ENCODE results near the gene MYOM1.

MYOM1 gene

GRCh38 chr18:3219631-3220335 lies at the start of gene MYOM1:
MYOM1 (minus strand) TSS chr18:3219968; CDS start chr18:3215223, 4,745 bp downstream.
- DNase-seq (ENCODE audit: low read depth in 2 of 2): no peak

DNA sequence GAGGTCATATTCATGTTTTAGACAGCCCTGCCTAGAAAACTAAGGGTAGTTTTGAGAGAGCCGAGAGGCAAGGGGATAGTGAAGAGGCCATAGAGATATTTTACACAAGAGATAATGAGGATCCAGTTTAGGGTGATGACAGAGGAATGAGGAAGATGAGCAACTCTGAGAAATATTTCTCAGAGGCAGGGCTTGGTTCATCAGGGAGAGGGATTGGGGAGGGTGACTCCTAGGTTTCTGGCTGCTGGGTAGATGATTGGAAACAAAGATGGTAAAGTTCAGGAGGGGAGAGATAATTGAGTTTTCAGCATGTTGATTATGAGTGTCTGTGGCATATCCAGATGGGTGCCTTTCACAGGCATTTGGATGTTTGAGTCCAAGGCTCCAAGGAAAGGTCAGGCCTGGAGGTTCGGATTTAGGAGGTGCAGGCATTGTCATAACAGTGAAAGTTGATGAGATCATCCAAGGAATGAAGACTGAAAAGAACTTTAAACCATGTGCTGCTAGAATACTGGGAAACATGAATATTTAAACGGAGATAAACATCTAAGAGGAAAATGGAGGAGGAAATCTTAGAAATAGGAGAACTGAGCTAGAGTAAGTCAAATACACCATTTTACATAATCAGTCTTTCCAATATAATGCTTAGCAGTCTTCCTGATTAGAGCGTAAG lies 49.6 kb upstream of the MYOM1 start:
- no peak for DNase-seq (ENCODE audit: low read depth in 2 of 2)

- no peak for DNase-seq (ENCODE audit: low read depth in 2 of 2)
Observed at GRCh38 chr18:3268306-3268705, 48.5 kb upstream of the MYOM1 start.

- no peak for DNase-seq (ENCODE audit: low read depth in 2 of 2)
Observed at GRCh38 chr18:3266062-3266608, 46.4 kb upstream of the MYOM1 start.

- no peak for DNase-seq (ENCODE audit: low read depth in 2 of 2)
Observed at GRCh38 chr18:3265564-3266033, 45.8 kb upstream of the MYOM1 start.

- DNase-seq (ENCODE audit: low read depth in 2 of 2): no peak
Observed at GRCh38 chr18:3264362-3264761, 44.6 kb upstream of the MYOM1 start.

GRCh38 chr18:3263132-3263700 lies 43.4 kb upstream of the MYOM1 start:
- DNase-seq (ENCODE audit: low read depth in 2 of 2): no peak

GRCh38 chr18:3262234-3263131 lies 42.7 kb upstream of the MYOM1 start:
- DNase-seq (ENCODE audit: low read depth in 2 of 2): no peak

DNA sequence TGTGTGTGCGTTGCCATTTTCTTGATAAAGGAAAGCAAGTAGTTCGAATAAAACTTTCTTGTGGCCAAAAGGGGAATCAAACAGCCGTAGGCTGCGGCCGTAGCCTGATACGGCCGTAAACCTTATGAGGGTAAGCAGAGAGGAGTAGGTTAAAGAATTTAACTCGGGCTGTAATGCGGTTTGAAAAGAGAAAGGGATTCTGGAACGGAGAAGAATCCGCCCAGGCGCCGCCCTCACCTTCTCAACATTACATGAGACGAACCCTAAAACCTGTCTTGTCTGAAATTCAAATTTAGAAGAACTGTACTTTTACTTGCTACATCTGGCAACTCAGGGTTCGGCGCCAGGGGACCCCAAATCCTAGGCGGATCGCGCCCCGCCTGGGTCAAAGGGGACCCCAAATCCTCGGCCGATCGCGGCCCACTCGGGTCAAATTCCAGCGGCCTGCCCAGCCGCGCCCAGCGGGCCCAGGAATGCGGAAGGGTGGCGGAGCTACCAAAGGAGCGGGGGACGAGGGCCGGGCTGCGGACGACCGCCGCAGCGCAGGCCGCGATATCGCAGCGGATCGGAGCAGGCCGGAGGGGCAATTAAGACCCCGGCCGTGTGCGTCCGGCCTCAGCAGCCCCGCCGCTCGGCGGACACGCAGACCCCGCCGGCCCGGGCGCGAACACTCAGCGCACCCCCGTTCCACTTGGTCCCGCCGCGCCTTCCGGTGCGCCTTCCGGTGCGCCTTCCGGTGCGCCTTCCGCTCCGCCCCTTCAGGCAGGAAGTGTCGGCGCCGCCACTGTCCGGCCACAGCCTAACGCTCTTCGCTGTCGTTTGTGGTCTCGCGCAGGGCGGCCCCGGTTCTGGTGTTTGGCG lies 41.8 kb upstream of the MYOM1 start, which contains the start of gene MYL12B:
Gene MYL12B, plus strand, starts transcription at position 761 of the 861 bp plus-strand sequence. CDS start 10,766 bp downstream, outside the sequence.
- DNase-seq (ENCODE audit: low read depth in 2 of 2): peak; percentile 55 to 67

DNA sequence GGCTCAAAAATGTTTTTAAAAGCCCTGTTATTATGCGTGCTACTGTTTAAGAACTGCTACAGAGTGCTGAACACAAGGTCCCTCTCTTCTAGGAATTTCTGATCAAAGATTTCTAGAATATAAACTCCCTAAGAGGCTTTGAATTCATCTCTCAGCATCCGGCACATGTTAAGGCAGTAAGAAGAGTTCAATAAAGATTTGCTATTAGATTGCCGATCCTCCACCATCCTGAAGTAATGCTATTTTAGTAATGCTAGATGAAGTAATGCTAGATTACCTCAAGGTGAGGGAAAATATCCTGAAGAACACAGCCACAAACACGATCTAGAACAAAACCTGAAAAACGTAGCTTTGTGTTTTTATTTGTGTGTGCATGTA lies 41.2 kb upstream of the MYOM1 start:
- no peak for DNase-seq (ENCODE audit: low read depth in 2 of 2)

DNA sequence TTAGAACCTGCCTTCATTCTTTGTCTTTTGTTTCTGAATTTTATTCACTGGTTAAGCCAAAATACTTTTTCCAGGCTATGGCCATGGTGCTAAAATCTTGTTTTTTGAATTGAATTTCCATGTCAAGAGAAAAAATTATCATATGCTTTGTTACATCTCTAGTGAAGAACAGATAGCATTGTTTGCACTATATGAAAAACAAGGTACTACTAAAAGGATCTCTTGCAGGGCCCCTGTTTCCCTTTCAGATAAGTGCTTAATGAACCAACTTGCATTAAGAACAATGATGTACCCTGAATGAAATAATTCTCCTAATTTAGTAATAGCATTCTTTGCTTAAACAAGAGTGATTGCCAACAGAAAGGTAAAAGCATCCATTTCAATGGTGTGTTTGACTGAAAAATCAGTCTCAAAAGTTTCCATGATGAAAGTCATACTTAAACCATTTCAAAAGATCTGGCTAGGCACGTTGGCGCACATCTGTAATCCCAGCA lies 37.9 kb upstream of the MYOM1 start:
- DNase-seq (ENCODE audit: low read depth in 2 of 2): no peak

GRCh38 chr18:3256693-3257626 lies 37.2 kb upstream of the MYOM1 start:
- DNase-seq (ENCODE audit: low read depth in 2 of 2): no peak

DNA sequence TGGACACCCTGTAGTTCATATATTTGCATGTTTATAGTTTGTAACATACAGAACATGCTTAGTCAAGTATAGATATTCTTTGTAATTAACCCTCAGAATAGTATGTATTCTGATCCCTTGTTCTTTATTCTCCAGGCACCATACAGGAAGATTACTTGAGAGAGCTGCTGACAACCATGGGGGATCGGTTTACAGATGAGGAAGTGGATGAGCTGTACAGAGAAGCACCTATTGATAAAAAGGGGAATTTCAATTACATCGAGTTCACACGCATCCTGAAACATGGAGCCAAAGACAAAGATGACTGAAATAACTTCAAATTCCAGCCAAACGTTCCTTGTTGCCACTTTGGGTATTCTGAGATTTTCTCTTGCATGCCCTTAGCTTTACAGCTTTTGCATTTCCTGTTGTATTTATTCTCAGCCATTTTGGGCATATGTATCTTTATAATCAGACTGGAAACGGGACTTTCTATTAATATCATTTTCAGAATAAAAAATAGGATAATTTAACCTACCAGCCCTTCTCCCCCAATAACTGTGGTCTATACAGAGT lies 35.9 kb upstream of the MYOM1 start:
- no peak for DNase-seq (ENCODE audit: low read depth in 2 of 2)

DNA sequence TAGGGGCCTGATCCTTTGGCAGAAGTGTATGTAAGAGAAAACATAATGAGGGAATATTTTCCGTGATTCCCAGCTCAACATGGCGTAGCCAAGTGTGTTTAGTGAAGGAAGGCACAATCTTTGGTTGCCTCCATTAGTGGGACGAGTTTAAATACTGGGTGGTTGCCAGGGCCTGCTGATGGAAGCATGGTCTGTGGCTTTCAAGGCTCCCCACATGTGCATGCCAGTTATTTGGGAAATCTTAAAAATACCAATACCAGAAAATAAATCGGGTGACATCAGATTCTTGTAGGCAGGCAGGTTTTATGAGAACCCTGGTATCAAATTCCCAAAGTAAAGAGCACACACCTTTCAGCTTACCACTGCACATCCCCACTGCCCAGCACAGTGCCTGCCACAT lies 35.0 kb upstream of the MYOM1 start:
- DNase-seq (ENCODE audit: low read depth in 2 of 2): no peak

DNA sequence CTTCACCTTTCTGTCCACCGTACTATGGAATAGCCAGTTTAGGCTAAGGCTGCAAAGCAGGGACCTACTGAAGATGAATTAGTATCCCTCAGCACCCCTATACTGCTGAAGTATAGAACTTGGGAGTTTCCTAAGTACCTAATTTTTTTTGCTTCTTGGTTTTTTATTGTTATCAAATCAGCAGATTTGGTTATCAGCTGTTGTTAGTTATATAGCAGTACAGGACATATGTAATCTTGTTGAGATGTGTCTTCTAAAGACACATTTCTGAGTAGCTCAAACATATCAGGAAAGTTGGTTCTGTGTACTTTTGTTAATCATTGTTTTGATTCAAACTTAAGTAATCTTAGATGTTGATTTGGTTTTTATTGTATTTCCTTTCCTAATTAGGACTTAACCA lies 33.1 kb upstream of the MYOM1 start:
- no peak for DNase-seq (ENCODE audit: low read depth in 2 of 2)

GRCh38 chr18:3251963-3252277 lies 32.2 kb upstream of the MYOM1 start:
- DNase-seq (ENCODE audit: low read depth in 2 of 2): no peak

DNA sequence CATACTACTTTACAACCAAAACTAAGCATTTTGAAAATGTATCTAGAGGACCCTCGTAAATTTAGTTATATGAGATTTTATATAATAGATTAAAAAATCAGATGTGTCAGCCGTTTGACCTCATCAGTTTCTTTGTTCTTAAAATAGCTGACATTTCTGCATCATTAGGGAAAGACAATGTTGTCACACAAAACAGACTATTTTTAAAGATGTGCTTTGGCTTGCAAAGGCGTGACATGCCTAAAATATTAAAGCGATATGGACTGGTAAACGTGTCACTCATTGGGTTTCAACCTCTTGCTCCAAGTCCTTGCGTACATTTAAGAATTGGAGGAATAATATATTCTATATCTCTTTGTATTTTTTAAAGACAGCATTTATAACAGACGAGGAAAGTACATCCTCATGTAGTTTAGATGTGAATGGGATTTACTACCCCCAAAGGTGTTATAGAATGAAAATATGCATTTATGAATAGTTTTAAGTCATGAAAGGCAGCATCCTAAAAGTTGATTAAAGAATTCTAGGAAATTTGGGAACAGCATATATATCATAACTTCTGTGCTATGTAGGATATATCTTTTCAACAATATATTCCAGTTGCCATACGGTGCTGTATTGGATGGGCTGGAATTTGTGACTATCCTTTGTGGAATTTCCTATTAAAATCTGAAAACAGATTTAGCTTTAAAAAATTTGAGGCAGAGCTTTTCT lies 31.6 kb upstream of the MYOM1 start:
- no peak for DNase-seq (ENCODE audit: low read depth in 2 of 2)

All from stimulated activated CD4-positive, alpha-beta T cell treated with anti-CD3 and anti-CD28 coated beads, Interleukin-12 subunit alpha, Interleukin-12 subunit beta, amount 100 ng/mL, for 24 hours (primary cell).